H1 (cell line): Measurements from ENCODE around the gene NRIP3. TPM values are rescaled to one million over a fixed set of nuclear protein-coding genes. Genes with fewer than 3 reads are reported as not detected.

Experiments
- POU5F1 ChIP-seq: IDR thresholded peaks from 2 replicates; pipeline ENCODE4 v1.6.1; 2011; ENCODE audit warnings: low read depth, mild to moderate bottlenecking, low read length, moderate library complexity
- YY1 ChIP-seq: IDR thresholded peaks from 2 replicates; pipeline ENCODE4 v1.6.1; 2011; ENCODE audit warnings: low read depth, mild to moderate bottlenecking, low read length
- polyA plus RNA-seq, 7 experiments: library from polyadenylated mRNA; depleted of rRNA in 3 of 7; stranded (reverse) in 5 of 7; unstranded in 2 of 7; fragments of >200 nt in 5 of 7; fragments of 200-250 nt in 2 of 7; gene quantifications; 1 replicate in 5 of 7; 2 replicates in 1 of 7; 4 replicates in 1 of 7; pipeline versions ENCODE4 v1.2.1 to v1.2.3, GENCODE V29; 2011 to 2013; ENCODE audit warnings: missing spikeins in 2 of 7, mixed read lengths in 2 of 7
- total RNA-seq: library from RNA; stranded (reverse); fragmentation: NEBNext Ultra II Directional; extraction: Animal tissue kit (Norgen Biotek cat#: 25700); gene quantifications from 2 replicates; pipeline ENCODE4 v1.2.1, GENCODE V29; 2021
- TF ChIP-seq, protein P1 (sequence below): fragments of 300-600 bp; sonication (generic); IDR thresholded peaks from 2 replicates; pipeline ENCODE4 v1.7.1; 2012; ENCODE audit warnings: low read length, moderate library complexity, mild to moderate bottlenecking, inconsistent platforms; ENCODE audit not compliant: insufficient replicate concordance
- TF ChIP-seq, protein P2 (sequence below): IDR thresholded peaks from 2 replicates; pipeline ENCODE4 v1.6.1; 2012; ENCODE audit warnings: inconsistent platforms

Gene NRIP3
- total and polyA plus RNA-seq, 2 of the 8 experiments (the other 6 are each of a cell fraction or from before 2014, with no cell fraction given): 3.9 to 7.1 TPM

DNA sequence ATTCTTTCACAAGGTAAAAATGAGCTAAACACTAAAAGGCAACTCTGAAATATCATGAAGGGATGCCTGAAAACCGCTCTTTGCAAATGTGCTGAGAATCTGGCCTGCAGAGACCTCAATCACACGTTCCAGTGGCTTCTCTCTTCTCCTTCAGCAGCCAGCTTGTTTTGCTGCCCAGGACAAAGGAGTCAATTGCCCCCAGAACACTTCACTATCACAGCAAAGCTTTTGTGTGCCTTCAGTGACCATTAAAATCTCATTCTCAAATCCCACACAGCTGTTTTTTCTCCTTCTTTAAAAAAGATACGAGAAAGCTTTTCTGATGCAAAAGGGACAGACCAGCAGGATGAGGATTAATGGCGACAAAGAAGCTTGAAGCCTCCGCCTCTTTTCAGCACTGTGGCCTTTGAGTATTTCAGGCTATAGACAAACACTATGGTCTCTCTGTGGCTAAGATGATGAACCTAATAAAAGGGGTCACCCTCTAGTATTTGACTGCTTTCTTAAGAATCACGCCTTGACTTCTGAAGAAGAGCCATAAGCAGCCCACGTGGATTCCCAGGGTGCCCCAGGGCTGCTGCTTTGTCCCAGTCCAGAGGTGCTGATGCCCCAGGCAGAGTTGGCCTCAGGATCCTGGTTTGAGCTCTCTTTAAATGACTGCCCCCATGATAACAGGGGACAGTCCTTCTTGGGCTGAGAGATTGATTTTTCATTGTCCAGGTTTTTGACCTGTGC, 33.4 kb upstream of the NRIP3 start (continued):
- TF ChIP-seq, protein P1, sequence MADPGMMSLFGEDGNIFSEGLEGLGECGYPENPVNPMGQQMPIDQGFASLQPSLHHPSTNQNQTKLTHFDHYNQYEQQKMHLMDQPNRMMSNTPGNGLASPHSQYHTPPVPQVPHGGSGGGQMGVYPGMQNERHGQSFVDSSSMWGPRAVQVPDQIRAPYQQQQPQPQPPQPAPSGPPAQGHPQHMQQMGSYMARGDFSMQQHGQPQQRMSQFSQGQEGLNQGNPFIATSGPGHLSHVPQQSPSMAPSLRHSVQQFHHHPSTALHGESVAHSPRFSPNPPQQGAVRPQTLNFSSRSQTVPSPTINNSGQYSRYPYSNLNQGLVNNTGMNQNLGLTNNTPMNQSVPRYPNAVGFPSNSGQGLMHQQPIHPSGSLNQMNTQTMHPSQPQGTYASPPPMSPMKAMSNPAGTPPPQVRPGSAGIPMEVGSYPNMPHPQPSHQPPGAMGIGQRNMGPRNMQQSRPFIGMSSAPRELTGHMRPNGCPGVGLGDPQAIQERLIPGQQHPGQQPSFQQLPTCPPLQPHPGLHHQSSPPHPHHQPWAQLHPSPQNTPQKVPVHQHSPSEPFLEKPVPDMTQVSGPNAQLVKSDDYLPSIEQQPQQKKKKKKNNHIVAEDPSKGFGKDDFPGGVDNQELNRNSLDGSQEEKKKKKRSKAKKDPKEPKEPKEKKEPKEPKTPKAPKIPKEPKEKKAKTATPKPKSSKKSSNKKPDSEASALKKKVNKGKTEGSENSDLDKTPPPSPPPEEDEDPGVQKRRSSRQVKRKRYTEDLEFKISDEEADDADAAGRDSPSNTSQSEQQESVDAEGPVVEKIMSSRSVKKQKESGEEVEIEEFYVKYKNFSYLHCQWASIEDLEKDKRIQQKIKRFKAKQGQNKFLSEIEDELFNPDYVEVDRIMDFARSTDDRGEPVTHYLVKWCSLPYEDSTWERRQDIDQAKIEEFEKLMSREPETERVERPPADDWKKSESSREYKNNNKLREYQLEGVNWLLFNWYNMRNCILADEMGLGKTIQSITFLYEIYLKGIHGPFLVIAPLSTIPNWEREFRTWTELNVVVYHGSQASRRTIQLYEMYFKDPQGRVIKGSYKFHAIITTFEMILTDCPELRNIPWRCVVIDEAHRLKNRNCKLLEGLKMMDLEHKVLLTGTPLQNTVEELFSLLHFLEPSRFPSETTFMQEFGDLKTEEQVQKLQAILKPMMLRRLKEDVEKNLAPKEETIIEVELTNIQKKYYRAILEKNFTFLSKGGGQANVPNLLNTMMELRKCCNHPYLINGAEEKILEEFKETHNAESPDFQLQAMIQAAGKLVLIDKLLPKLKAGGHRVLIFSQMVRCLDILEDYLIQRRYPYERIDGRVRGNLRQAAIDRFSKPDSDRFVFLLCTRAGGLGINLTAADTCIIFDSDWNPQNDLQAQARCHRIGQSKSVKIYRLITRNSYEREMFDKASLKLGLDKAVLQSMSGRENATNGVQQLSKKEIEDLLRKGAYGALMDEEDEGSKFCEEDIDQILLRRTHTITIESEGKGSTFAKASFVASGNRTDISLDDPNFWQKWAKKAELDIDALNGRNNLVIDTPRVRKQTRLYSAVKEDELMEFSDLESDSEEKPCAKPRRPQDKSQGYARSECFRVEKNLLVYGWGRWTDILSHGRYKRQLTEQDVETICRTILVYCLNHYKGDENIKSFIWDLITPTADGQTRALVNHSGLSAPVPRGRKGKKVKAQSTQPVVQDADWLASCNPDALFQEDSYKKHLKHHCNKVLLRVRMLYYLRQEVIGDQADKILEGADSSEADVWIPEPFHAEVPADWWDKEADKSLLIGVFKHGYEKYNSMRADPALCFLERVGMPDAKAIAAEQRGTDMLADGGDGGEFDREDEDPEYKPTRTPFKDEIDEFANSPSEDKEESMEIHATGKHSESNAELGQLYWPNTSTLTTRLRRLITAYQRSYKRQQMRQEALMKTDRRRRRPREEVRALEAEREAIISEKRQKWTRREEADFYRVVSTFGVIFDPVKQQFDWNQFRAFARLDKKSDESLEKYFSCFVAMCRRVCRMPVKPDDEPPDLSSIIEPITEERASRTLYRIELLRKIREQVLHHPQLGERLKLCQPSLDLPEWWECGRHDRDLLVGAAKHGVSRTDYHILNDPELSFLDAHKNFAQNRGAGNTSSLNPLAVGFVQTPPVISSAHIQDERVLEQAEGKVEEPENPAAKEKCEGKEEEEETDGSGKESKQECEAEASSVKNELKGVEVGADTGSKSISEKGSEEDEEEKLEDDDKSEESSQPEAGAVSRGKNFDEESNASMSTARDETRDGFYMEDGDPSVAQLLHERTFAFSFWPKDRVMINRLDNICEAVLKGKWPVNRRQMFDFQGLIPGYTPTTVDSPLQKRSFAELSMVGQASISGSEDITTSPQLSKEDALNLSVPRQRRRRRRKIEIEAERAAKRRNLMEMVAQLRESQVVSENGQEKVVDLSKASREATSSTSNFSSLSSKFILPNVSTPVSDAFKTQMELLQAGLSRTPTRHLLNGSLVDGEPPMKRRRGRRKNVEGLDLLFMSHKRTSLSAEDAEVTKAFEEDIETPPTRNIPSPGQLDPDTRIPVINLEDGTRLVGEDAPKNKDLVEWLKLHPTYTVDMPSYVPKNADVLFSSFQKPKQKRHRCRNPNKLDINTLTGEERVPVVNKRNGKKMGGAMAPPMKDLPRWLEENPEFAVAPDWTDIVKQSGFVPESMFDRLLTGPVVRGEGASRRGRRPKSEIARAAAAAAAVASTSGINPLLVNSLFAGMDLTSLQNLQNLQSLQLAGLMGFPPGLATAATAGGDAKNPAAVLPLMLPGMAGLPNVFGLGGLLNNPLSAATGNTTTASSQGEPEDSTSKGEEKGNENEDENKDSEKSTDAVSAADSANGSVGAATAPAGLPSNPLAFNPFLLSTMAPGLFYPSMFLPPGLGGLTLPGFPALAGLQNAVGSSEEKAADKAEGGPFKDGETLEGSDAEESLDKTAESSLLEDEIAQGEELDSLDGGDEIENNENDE: peak; percentile 42
- TF ChIP-seq POU5F1 (0 out of 2 replicates have a peak, but pooled peaks have one; percentile 14), YY1 (peak; percentile 16; the same call in 1 of the 2 replicates)
- TF ChIP-seq, protein P2, sequence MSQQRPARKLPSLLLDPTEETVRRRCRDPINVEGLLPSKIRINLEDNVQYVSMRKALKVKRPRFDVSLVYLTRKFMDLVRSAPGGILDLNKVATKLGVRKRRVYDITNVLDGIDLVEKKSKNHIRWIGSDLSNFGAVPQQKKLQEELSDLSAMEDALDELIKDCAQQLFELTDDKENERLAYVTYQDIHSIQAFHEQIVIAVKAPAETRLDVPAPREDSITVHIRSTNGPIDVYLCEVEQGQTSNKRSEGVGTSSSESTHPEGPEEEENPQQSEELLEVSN: no peak
